Neural progenitor cell (in vitro differentiated cells): ENCODE measurements around the gene KLHDC9. TPM values are rescaled to one million over a fixed set of nuclear protein-coding genes. Genes with fewer than 3 reads are reported as not detected.

Source experiments
- DNase-seq: peaks from one replicate; pipeline ENCODE4 v3.0.0-alpha.2; 2016; ENCODE audit warnings: low spot score
- H2AFZ ChIP-seq: fragments of 200-600 bp; sonication (generic); replicated peaks from 2 replicates; pipeline ENCODE4 v1.6.1; 2016; ENCODE audit warnings: antibody characterized with exemption
- H3F3A ChIP-seq: fragments of 200-600 bp; sonication (generic); 2 replicates; pipeline ENCODE4 v1.6.1; 2016; ENCODE audit warnings: antibody characterized with exemption, low read depth
- H3K27ac ChIP-seq: fragments of 200-600 bp; sonication (generic); 2 replicates; pipeline ENCODE4 v1.5.1; 2016; ENCODE audit warnings: mild to moderate bottlenecking
- H3K27me3 ChIP-seq: fragments of 200-600 bp; sonication (generic); 2 replicates; pipeline ENCODE4 v1.6.1; 2016; ENCODE audit warnings: mild to moderate bottlenecking, moderate library complexity
- H3K36me3 ChIP-seq: fragments of 200-600 bp; sonication (generic); 2 replicates; pipeline ENCODE4 v1.5.1; 2016
- H3K4me1 ChIP-seq: fragments of 200-600 bp; sonication (generic); 2 replicates; pipeline ENCODE4 v1.6.1; 2016; ENCODE audit warnings: mixed run types
- H3K4me2 ChIP-seq: fragments of 200-600 bp; sonication (generic); 2 replicates; pipeline ENCODE4 v1.6.1; 2016
- H3K4me3 ChIP-seq: fragments of 200-600 bp; sonication (generic); 2 replicates; pipeline ENCODE4 v1.5.1; 2016
- H3K79me2 ChIP-seq: fragments of 200-600 bp; sonication (generic); 2 replicates; pipeline ENCODE4 v1.6.1; 2016; ENCODE audit warnings: low read depth
- H3K9ac ChIP-seq: fragments of 200-600 bp; sonication (generic); 2 replicates; pipeline ENCODE4 v1.6.1; 2016
- H3K9me3 ChIP-seq: fragments of 200-600 bp; sonication (generic); 2 replicates; pipeline ENCODE4 v1.5.1; 2016; ENCODE audit warnings: low read depth
- H4K20me1 ChIP-seq: fragments of 200-600 bp; sonication (generic); 2 replicates; pipeline ENCODE4 v1.6.1; 2016; ENCODE audit warnings: low read depth
- H3K27ac Mint-ChIP-seq: 3 replicates; pipeline ENCODE4 v1.8.0; 2021; ENCODE audit warnings: mixed read lengths
- H3K27me3 Mint-ChIP-seq: 2 replicates; pipeline ENCODE4 v1.8.0; 2022; ENCODE audit warnings: low read depth, mild to moderate bottlenecking, inconsistent platforms, moderate library complexity, mixed read lengths; ENCODE audit not compliant: insufficient read depth
- H3K36me3 Mint-ChIP-seq: 3 replicates; pipeline ENCODE4 v1.8.0; 2021; ENCODE audit warnings: mixed read lengths
- H3K4me1 Mint-ChIP-seq: 3 replicates; pipeline ENCODE4 v1.8.0; 2021; ENCODE audit warnings: mixed read lengths
- H3K4me3 Mint-ChIP-seq: 3 replicates; pipeline ENCODE4 v1.8.0; 2021; ENCODE audit warnings: mild to moderate bottlenecking, moderate library complexity, mixed read lengths
- H3K9me3 Mint-ChIP-seq: 3 replicates; pipeline ENCODE4 v1.8.0; 2020; ENCODE audit warnings: mixed read lengths
- EZH2 ChIP-seq: fragments of 200-600 bp; sonication (generic); IDR thresholded peaks from 2 replicates; pipeline ENCODE4 v1.6.1; 2017; ENCODE audit warnings: antibody characterized with exemption, mild to moderate bottlenecking, moderate library complexity
- EZH2phosphoT487 ChIP-seq: fragments of 200-600 bp; sonication (generic); IDR thresholded peaks from 2 replicates; pipeline ENCODE4 v1.6.1; 2017; ENCODE audit warnings: antibody characterized with exemption
- total RNA-seq: library from RNA; depleted of rRNA; stranded (reverse); fragments of >200 nt; gene quantifications from 2 replicates; pipeline ENCODE4 v1.2.3, GENCODE V29; 2015; ENCODE audit warnings: low replicate concordance
- TF ChIP-seq, protein P1 (sequence below): fragments of 200-600 bp; sonication (generic); IDR thresholded peaks from 2 replicates; pipeline ENCODE4 v1.5.1; 2017; ENCODE audit warnings: antibody characterized with exemption, mild to moderate bottlenecking

Gene KLHDC9
- total RNA-seq, 1 donor from 2014 or later: 12.6 TPM

DNA sequence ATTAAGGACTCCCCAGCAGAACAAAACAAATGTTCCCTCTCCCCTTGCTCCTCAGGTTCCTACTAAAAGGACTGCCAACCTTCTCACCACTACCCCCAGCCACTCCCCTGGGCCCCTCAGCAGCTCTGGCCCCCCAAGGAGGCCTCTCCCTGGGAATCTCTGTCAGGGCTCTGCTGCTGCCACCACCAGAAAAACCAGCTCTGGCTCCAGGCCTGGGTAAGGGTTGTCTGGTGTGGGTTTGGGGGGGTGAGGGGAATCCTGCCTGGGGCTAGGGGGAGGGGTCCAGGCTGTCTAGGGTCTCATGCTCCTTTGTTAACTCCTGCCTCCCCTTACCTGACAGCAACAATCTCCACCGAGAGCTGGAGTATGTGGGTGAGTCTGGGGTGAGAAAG is 13.6 kb upstream of the KLHDC9 start:
- Histone ChIP-seq H3K36me3 (no peaks in the 10 kb centered on the region), H3K4me3 (no peak overlapping the region), H3K4me2 (no peak overlapping the region), H3K9me3 (no peaks in the 10 kb centered on the region), H3F3A (no peaks in the 10 kb centered on the region), H3K27ac (no peak overlapping the region), H3K27me3 (no peaks in the 10 kb centered on the region), H3K79me2 (no peaks in the 10 kb centered on the region), H3K9ac (no peak overlapping the region), H4K20me1 (no peaks in the 10 kb centered on the region), H2AFZ (no peak overlapping the region), H3K4me1 (peaks cover 11% of the 10 kb centered on the region)
- no peak for DNase-seq
- Mint-ChIP-seq H3K27ac (no peak overlapping the region), H3K9me3 (no peaks in the 10 kb centered on the region), H3K36me3 (no peaks in the 10 kb centered on the region), H3K4me3 (no peak overlapping the region), H3K4me1 (peaks cover 21% of the 10 kb centered on the region), H3K27me3 (peaks cover 13% of the 10 kb centered on the region)
- TF ChIP-seq EZH2: no peak
- TF ChIP-seq, protein P1, sequence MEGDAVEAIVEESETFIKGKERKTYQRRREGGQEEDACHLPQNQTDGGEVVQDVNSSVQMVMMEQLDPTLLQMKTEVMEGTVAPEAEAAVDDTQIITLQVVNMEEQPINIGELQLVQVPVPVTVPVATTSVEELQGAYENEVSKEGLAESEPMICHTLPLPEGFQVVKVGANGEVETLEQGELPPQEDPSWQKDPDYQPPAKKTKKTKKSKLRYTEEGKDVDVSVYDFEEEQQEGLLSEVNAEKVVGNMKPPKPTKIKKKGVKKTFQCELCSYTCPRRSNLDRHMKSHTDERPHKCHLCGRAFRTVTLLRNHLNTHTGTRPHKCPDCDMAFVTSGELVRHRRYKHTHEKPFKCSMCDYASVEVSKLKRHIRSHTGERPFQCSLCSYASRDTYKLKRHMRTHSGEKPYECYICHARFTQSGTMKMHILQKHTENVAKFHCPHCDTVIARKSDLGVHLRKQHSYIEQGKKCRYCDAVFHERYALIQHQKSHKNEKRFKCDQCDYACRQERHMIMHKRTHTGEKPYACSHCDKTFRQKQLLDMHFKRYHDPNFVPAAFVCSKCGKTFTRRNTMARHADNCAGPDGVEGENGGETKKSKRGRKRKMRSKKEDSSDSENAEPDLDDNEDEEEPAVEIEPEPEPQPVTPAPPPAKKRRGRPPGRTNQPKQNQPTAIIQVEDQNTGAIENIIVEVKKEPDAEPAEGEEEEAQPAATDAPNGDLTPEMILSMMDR: no peak

DNA sequence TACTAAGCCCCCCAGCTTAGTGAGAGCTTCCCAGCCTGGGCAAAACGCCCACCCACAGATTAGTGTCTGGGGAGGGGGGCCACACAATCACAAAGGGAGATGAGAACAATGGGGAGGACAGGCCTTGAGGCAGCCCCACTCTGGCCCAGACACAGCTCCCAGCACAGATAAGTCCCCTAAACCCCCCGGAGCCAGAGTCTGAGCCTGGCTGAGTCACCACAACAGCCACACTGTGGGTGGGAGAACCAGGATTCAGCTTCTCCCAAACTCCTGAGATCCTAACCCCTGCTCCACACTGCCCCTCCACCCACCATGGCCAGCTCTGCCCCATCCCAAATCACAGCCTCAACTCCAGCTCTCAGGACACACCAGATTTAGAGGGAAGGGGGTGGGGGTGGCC is 13.0 kb upstream of the KLHDC9 start:
- Mint-ChIP-seq H3K4me3 (no peak overlapping the region), H3K36me3 (no peaks in the 10 kb centered on the region), H3K27me3 (peaks cover 8% of the 10 kb centered on the region), H3K27ac (no peak overlapping the region), H3K4me1 (peaks cover 21% of the 10 kb centered on the region), H3K9me3 (no peaks in the 10 kb centered on the region)
- Histone ChIP-seq H3K27me3 (no peaks in the 10 kb centered on the region), H3K27ac (no peak overlapping the region), H3K79me2 (no peaks in the 10 kb centered on the region), H3K9me3 (no peaks in the 10 kb centered on the region), H3K36me3 (no peaks in the 10 kb centered on the region), H3K4me3 (no peak overlapping the region), H3F3A (no peaks in the 10 kb centered on the region), H3K4me2 (no peak overlapping the region), H4K20me1 (no peaks in the 10 kb centered on the region), H2AFZ (no peak overlapping the region), H3K4me1 (peaks cover 11% of the 10 kb centered on the region), H3K9ac (no peak overlapping the region)
- TF ChIP-seq, protein P1: no peak
- TF ChIP-seq EZH2phosphoT487: no peak
- TF ChIP-seq EZH2: no peak
- peak; percentile 25 for DNase-seq

DNA sequence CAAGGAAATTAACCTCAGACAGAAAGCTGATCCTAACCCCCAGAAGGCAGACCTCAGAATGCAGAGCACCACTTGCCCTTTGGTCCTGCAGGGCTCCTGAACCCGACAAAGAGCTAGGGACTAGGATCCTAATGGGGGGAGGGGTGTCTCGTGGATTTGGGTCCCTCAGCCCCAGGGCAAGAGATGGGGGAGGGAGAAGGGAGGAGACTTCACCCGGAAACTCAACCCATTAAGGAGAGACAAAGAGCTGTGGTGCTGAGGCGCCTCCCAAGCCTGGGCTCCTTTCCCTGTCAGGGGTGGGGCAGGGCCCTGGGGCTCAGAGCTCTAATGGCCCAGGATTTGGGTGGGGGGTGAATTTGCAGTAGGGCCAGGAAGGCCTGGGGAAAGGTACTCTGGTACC is 11.7 kb upstream of the KLHDC9 start:
- Mint-ChIP-seq H3K27ac (peak overlapping the region; percentile 19), H3K36me3 (no peaks in the 10 kb centered on the region), H3K4me3 (no peak overlapping the region), H3K4me1 (peaks cover 19% of the 10 kb centered on the region), H3K9me3 (no peaks in the 10 kb centered on the region), H3K27me3 (peaks cover 6% of the 10 kb centered on the region)
- no peak overlapping the region for H2AFZ ChIP-seq
- H3F3A ChIP-seq: no peaks in the 10 kb centered on the region
- DNase-seq: no peak
- H3K9me3 ChIP-seq: no peaks in the 10 kb centered on the region
- H3K27me3 ChIP-seq: no peaks in the 10 kb centered on the region
- H3K9ac ChIP-seq: no peak overlapping the region
- no peak overlapping the region for H3K27ac ChIP-seq
- peaks cover 11% of the 10 kb centered on the region for H3K4me1 ChIP-seq
- H3K4me3 ChIP-seq: no peak overlapping the region
- no peak overlapping the region for H3K4me2 ChIP-seq
- H4K20me1 ChIP-seq: no peaks in the 10 kb centered on the region
- TF ChIP-seq, protein P1: no peak
- TF ChIP-seq EZH2: no peak
- no peak for TF ChIP-seq EZH2phosphoT487
- H3K79me2 ChIP-seq: no peaks in the 10 kb centered on the region
- H3K36me3 ChIP-seq: no peaks in the 10 kb centered on the region
